ENCODE results near the gene LGR6.

The LGR6 gene

DNA sequence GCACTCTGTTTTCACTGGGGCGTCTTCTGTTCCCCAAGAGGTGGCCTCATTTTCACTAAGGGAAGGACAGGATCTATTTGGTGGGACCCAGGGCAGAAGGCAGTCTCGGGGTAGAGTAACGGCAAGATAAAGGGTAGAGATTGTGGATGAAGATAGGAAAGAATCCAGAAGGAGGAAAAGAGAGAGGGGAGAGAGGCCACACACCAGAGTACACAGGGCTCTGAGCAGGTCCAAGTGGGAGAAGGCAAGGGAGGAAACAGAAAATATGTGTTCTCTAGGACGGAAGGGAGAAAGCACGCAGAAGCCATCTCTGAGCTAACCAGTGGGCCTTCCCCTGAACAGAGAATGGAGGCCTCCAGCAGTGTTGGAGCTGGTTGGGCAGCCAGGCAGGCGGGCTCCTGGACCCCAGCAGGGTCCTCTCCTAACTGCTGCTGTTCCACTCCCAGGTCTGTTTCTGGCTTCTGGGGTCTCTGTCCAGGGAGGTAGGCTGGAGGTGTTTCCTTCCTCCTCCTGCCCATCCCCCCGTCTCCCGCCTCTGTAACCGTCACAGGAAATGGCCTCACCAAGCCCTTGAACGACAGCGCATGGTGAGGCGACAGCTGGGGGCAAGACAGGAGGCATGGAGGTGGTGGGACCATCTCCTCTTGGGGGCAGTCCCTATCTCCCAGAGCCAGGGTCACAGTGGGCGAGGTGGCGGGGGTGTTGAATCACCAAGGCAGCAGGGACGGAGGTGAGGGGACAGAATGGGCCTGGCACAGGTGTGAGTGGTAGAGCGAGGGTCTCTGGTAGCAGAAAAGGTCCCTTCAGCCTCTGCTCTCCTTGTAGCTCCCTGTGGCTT is 33.8 kb upstream of the LGR6 start:
- Histone ChIP-seq H3K27me3 (ENCODE audit: control insufficient read depth, insufficient read depth, low read length) (no peaks in the 10 kb centered on the region), H3K4me3 (ENCODE audit: low read length) (no peak overlapping the region), H3K27ac (ENCODE audit: low read length) (no peak overlapping the region), H3K36me3 (ENCODE audit: control insufficient read depth, insufficient read depth, low read length) (no peaks in the 10 kb centered on the region; the same call in 1 of the 2 replicates), H3K9me3 (ENCODE audit: control insufficient read depth, insufficient read depth, low read length) (no peaks in the 10 kb centered on the region), H3K4me1 (ENCODE audit: control insufficient read depth, insufficient read depth, low read length) (peaks cover 8% of the 10 kb centered on the region)
- WGBS (ENCODE audit: insufficient coverage, insufficient read length), result no CpG with 5 or more reads among the region's 16 CpGs
- no peak for DNase-seq (ENCODE audit: low read depth, low spot score)

DNA sequence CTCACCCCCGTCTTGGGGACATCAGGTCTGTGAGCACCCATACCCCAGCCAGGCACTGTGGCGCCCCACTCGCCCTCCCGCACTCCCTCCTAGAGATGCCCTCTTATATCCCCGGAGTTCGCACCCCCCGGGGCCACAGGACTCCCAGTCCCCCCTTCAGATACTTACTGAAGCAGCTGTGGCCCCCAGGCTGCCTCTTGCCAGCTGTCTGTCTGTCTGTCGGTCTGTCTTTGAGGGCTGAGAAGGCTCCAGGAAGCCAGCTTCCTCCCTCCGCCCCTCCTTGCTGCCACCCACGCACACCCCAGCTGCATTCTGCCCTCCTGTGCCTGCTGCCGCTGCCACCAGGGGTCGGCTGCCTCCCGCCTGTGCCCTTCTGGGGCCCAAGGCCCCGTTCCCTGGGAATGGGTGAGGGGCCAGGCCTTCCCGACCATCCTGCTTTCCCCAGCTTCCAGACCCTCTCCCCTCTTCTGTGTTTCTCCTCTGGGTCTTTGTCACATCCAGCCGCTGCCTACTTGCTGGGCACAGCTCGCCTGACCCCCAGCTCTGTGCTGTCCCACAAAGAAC is 33.1 kb upstream of the LGR6 start, which contains the start of gene PTPN7:
TSS of gene PTPN7 (minus strand) at position 226 of the 564 bp plus-strand sequence. CDS start 1,200 bp downstream, outside the sequence.
- Histone ChIP-seq H3K9me3 (ENCODE audit: control insufficient read depth, insufficient read depth, low read length) (no peaks in the 10 kb centered on the region), H3K27me3 (ENCODE audit: control insufficient read depth, insufficient read depth, low read length) (no peaks in the 10 kb centered on the region), H3K4me1 (ENCODE audit: control insufficient read depth, insufficient read depth, low read length) (peaks cover 6% of the 10 kb centered on the region), H3K4me3 (ENCODE audit: low read length) (no peak within 1 kb of the TSS), H3K27ac (ENCODE audit: low read length) (no peak within 1 kb of the TSS), H3K36me3 (ENCODE audit: control insufficient read depth, insufficient read depth, low read length) (no peaks in the 10 kb centered on the region; the same call in 1 of the 2 replicates)
- no CpG with 5 or more reads among the region's 17 CpGs for WGBS (ENCODE audit: insufficient coverage, insufficient read length)
- DNase-seq (ENCODE audit: low read depth, low spot score), result no peak

DNA sequence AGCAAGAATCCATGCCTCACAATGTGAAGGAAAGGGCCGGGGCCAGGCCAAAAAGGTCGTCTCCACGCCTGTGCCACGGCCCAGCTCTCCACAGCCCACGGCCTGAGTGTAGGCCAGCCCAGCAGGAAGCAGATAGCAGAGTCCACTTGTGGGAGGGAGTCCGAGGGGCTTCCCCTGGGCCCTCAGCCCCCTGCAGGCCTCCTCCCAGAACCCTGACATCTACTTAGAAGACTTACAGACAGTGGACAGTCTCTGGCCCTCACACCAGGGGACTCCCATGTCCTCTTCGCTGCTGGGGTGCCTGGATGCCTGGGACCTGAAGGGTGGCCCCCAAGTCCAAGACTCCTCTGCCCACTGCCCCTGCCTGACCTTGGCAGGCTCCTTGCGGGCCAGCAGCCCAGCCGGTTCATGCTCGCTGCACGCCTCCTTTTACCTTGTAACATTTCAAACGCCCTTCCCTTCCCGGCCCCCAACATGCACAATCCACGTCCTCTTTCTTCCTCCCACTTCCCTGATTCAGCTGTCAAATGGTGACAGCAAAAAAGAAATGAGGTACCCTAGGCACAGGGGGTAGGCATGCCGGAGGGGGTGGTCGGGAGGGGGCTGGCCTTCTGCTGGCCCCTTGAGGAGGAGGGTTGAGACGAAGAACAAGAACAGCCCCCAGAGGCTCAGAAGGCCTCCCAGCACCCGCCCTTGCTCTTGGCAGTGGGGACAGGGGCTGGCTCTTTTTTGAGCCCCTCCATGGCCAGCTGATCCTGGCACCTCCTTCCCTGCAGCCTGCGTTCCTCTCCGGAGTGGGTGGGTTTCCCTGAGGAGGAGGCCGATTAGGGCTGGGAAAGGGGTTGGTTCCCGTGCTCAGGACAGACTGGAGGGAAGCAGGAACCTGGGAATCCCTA is 32.2 kb upstream of the LGR6 start:
- no CpG with 5 or more reads among the region's 22 CpGs for WGBS (ENCODE audit: insufficient coverage, insufficient read length)
- DNase-seq (ENCODE audit: low read depth, low spot score), result no peak
- Histone ChIP-seq H3K4me1 (ENCODE audit: control insufficient read depth, insufficient read depth, low read length) (peaks cover 6% of the 10 kb centered on the region), H3K27me3 (ENCODE audit: control insufficient read depth, insufficient read depth, low read length) (no peaks in the 10 kb centered on the region), H3K27ac (ENCODE audit: low read length) (no peak overlapping the region), H3K4me3 (ENCODE audit: low read length) (no peak overlapping the region), H3K9me3 (ENCODE audit: control insufficient read depth, insufficient read depth, low read length) (no peaks in the 10 kb centered on the region), H3K36me3 (ENCODE audit: control insufficient read depth, insufficient read depth, low read length) (no peaks in the 10 kb centered on the region; the same call in 1 of the 2 replicates)

DNA sequence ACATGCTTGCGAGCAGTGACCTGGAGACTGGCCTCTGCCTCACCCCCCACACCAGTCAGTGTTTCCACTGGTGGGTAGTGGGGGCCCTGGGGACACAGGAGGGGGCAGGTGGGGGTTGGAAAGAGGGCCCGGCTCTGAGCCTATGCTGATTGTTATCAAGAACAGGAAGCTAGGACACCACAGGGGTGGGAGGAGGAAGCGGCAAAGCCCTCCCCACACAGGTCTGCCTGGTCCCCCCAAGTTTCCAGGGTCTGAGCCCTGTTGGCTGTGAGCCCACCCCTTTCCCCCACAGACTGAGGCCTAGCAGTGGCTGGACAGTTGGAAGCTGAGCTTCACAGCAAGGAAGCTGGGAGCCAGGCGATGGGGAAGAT is 31.6 kb upstream of the LGR6 start:
- Histone ChIP-seq H3K36me3 (ENCODE audit: control insufficient read depth, insufficient read depth, low read length) (no peaks in the 10 kb centered on the region; the same call in 1 of the 2 replicates), H3K27me3 (ENCODE audit: control insufficient read depth, insufficient read depth, low read length) (no peaks in the 10 kb centered on the region), H3K4me3 (ENCODE audit: low read length) (no peak overlapping the region), H3K27ac (ENCODE audit: low read length) (no peak overlapping the region), H3K4me1 (ENCODE audit: control insufficient read depth, insufficient read depth, low read length) (peaks cover 6% of the 10 kb centered on the region), H3K9me3 (ENCODE audit: control insufficient read depth, insufficient read depth, low read length) (no peaks in the 10 kb centered on the region)
- no peak for DNase-seq (ENCODE audit: low read depth, low spot score)
- WGBS (ENCODE audit: insufficient coverage, insufficient read length), result no CpG with 5 or more reads among the region's 4 CpGs

DNA sequence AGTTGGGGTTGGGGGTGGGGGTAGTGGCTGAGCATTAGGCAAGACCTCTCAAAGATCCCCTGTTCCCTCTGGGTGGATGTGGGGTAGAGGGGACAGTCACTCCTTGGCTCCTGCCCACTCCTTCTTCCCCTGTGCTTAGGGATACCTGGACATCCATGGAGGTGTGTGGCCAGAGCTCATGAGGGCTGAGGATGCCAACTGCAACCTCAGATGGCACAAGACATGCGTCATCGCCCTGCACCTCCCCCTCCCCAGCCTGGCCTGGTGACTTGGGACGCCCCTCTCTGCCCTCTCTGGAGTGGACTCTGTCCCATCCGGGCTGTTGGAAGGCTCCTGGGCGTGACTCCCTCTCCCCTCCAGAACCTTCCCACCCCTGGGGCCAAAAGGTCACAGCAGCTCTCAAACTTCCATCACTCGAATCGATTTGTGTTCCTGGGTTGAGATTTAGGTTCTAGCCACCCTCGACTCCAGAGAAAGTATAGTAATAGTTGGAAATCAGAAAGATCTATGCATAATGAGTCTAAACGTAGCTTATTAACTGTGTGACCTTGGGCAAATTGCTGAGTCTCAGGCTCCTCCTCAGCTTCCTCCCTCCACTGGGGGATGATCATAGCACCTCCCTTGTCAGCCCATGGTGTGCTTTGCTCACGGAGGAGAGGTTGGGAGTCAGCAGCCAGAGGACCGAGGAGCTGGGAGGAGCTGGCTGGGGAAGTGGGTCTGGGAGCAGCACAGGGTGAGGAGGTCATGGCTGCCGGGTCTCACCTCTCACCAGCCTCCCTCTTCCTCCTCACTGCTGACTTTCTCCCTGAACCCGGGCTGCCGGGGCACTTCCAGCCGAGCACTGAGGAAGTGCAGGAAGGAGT is 30.9 kb upstream of the LGR6 start:
- DNase-seq (ENCODE audit: low read depth, low spot score), result no peak
- peaks cover 6% of the 10 kb centered on the region for H3K4me1 ChIP-seq (ENCODE audit: control insufficient read depth, insufficient read depth, low read length)

DNA sequence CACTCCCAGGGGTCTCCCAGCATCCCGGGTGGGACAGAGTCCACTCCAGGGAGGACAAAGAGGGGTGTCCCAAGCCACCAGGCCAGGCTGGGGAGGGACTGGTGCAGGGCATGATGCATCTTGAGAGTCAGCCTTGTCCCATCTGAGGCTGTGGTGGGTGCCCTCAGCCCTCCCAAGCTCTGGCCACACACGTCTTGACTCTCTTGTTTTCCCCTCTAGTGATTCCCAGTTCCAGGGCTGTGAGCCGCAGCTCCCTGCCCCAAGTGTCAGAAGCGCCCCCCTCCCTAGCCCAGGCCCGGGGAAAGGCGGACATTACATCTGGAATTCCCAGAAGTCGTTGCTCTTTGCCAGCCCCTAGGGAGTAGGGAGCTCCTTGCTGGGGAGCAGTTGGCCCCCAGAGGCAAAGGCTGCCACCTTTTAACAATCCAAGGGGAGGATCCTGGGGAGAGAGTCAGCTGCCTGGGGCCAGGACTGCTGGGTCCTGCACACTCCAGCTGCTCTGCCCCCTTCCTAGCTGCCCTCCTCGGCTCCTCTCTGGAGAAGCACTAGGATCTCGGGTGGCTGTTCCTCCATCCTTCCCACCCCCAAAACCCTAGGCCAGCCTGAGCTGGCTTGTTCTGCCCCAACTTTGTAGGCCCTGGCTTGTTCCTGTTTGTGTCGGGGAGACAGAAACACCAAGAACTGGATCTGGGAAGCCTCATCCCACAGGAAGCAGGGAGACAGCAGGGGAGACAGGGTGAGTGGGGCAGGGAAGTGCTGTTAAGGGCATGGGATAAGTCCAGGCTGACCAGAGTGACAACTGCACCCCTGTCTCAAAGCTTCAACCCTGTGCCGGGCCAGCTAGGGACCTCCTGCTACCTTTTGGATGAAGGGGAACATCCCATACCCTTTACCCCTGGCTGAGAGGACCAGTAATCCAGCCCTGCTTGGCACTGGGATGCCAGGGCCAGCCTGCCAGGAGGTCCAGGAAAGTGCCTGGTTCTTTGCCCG is 30.0 kb upstream of the LGR6 start:
- H3K36me3 ChIP-seq (ENCODE audit: control insufficient read depth, insufficient read depth, low read length), result no peaks in the 10 kb centered on the region; the same call in 1 of the 2 replicates
- H3K27ac ChIP-seq (ENCODE audit: low read length), result no peak overlapping the region
- peaks cover 6% of the 10 kb centered on the region for H3K4me1 ChIP-seq (ENCODE audit: control insufficient read depth, insufficient read depth, low read length)
- no peaks in the 10 kb centered on the region for H3K27me3 ChIP-seq (ENCODE audit: control insufficient read depth, insufficient read depth, low read length)
- DNase-seq (ENCODE audit: low read depth, low spot score), result no peak
- no CpG with 5 or more reads among the region's 12 CpGs for WGBS (ENCODE audit: insufficient coverage, insufficient read length)
- no peaks in the 10 kb centered on the region for H3K9me3 ChIP-seq (ENCODE audit: control insufficient read depth, insufficient read depth, low read length)
- H3K4me3 ChIP-seq (ENCODE audit: low read length), result no peak overlapping the region

More for the DNA sequence above, 30.9 kb upstream of the LGR6 start:
- no CpG with 5 or more reads among the region's 15 CpGs for WGBS (ENCODE audit: insufficient coverage, insufficient read length)
- Histone ChIP-seq H3K27me3 (ENCODE audit: control insufficient read depth, insufficient read depth, low read length) (no peaks in the 10 kb centered on the region), H3K9me3 (ENCODE audit: control insufficient read depth, insufficient read depth, low read length) (no peaks in the 10 kb centered on the region), H3K4me3 (ENCODE audit: low read length) (no peak overlapping the region), H3K27ac (ENCODE audit: low read length) (no peak overlapping the region), H3K36me3 (ENCODE audit: control insufficient read depth, insufficient read depth, low read length) (no peaks in the 10 kb centered on the region; the same call in 1 of the 2 replicates)

DNA sequence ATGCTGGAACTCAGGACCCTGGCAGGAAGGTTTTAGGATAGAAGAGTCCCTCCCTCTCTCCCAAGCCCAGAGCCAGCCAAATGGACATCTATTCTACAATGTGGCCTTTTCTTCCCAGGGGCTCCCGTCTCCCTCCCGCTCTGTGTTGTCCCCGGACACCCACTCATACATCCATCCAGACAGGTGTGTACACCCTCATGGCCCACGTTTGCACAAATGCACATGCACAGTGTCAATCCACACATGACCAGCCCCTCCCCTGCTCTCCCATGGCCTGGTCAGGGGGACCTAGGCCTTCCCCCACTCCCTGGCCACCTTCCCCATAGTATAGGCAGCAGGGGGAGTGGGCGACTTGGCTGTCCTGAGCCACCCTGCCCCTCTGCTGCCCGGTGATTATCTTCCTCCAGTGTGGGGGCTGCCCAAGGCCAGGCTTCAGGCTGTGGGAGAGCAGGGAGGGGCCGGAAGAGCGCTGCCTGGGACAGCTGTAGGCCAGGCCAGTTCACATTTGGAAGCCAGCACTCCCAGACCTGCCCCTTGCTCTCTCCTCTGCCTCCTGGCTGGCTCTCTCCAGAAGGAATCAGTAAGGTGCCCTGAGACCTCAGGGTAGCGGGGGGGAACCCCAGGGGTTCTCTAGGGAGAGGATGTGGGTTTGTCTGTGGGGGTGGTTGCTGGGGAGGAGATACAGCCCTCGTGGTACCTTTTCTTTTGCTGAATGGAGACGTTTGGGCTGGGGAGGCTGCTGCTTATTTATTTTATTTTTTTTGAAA is 29.1 kb upstream of the LGR6 start:
- H3K9me3 ChIP-seq (ENCODE audit: control insufficient read depth, insufficient read depth, low read length), result no peaks in the 10 kb centered on the region
- H3K27me3 ChIP-seq (ENCODE audit: control insufficient read depth, insufficient read depth, low read length), result no peaks in the 10 kb centered on the region
- no peak overlapping the region for H3K27ac ChIP-seq (ENCODE audit: low read length)
- H3K4me3 ChIP-seq (ENCODE audit: low read length), result no peak overlapping the region
- no peaks in the 10 kb centered on the region; the same call in 1 of the 2 replicates for H3K36me3 ChIP-seq (ENCODE audit: control insufficient read depth, insufficient read depth, low read length)
- DNase-seq (ENCODE audit: low read depth, low spot score), result no peak
- H3K4me1 ChIP-seq (ENCODE audit: control insufficient read depth, insufficient read depth, low read length), result peaks cover 6% of the 10 kb centered on the region
- WGBS (ENCODE audit: insufficient coverage, insufficient read length), result no CpG with 5 or more reads among the region's 11 CpGs

DNA sequence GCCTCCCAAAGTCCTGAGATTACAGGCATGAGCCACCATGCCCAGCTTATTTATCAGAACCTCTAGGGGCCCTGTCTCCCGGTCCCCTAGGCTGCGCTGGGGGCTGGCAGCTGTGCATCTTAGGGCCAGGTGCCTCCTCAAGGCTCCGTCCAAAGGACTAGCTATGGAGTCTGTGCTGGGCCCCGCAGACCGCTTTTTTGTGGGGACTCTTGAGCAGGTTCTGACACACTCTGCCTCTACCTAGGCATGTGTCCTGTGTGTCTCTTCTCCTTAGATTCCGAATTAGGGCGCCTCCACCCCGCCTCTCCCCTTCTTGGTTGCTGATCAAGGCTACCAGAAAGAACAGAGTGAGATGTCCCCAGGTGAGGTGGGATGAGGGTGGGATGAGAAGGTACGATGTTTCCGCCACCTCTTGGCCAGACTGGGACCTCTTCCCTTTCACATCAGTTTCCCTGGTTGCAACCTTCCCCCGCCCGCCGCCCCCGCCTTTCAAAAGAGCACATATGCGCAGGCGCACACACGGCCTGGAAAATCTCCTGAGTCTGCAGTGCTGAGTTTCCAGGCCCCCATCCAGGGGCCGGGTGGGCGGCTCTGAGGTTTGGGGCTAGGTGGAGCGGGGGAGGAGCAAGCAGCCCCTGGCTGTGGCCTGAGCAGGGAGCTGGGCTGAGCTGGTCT is 28.2 kb upstream of the LGR6 start:
- no peak for DNase-seq (ENCODE audit: low read depth, low spot score)
- Histone ChIP-seq H3K36me3 (ENCODE audit: control insufficient read depth, insufficient read depth, low read length) (no peaks in the 10 kb centered on the region; the same call in 1 of the 2 replicates), H3K9me3 (ENCODE audit: control insufficient read depth, insufficient read depth, low read length) (no peaks in the 10 kb centered on the region), H3K27ac (ENCODE audit: low read length) (no peak overlapping the region), H3K4me1 (ENCODE audit: control insufficient read depth, insufficient read depth, low read length) (peaks cover 5% of the 10 kb centered on the region), H3K27me3 (ENCODE audit: control insufficient read depth, insufficient read depth, low read length) (no peaks in the 10 kb centered on the region), H3K4me3 (ENCODE audit: low read length) (no peak overlapping the region)
- WGBS (ENCODE audit: insufficient coverage, insufficient read length), result no CpG with 5 or more reads among the region's 20 CpGs

Measured in iPS DF 6.9 (cell line).